GM10248 (cell line): ENCODE data around the gene AURKB.

Experiments used
- CTCF ChIA-PET: fragments of 300-600 bp; sonication (Branson Sonifier 250); formaldehyde crosslinking; extraction: SDS; loops from one replicate; lab custom pipeline; 2021; ENCODE audit warnings: antibody characterized with exemption; lab: Yijun Ruan, JAX
- POLR2A ChIA-PET: fragments of 350-650 bp; sonication (Branson Sonifier 250); formaldehyde crosslinking; extraction: SDS; loops from one replicate; lab custom pipeline; 2020; ENCODE audit warnings: antibody characterized with exemption; lab: Yijun Ruan, JAX
- DNase-seq: peaks from one replicate; pipeline ENCODE4 v3.0.0; 2012; ENCODE audit errors: extremely low spot score
- TF ChIP-seq, protein P1 (sequence below): IDR thresholded peaks from 2 replicates; pipeline ENCODE4 v1.5.1; 2012; ENCODE audit warnings: mild to moderate bottlenecking, low read depth; ENCODE audit errors: extremely low read depth, missing control alignments, control extremely low read depth

AURKB gene

DNA sequence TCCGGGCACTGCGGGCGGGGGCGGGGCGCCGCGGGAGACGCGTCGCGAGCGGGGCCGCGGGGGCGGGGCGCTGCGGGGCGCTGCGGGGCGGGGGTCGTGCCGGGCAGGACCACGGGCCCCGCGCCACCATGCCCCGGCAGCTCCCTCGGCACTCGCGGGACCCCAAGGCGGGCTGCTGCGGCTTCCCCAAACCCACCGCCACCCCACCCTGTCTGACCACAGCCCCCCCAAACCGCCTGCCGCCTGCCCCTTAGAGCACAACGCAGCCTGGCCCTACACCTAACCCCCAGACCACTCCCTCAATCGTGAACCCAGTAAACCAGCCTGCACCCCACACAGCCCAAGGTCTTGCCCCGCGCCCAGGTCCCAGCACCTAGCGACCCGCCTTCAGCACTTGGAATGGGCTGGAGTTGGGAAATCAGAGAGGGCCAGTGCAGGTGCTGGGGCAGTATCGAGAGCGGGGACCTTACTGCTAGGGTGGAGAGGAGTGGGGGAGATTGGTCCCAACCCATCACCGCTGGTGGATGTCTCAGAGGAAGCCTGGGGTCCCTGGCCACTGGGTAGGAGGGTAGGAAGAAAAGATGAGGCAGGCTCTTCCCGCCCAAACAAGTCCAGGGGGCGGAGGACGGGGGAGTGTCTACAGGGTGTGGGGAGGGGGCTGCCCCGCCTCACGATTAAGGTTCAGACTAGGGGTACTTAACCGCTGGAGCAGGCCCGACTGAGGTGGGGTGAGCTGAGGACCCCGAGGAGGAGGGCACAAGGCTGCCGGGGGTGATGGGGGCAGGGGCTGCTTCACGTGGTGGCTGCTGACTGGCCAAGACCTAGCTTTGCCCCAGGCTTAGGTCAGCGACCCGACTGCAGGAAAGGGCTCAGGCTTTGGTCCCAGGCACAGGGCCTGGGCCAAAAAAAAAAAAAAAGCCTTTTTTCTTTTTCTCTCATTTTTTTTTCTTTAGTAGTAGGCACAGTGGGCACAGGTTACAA, 47.1 kb downstream of the AURKB start:
- POLR2A ChIA-PET, result interaction anchor here (0.5 to 2.2 kb wide), 2 partner anchors 10 to 214 kb away, joined by 3 to 16 read pairs; partner anchors contain the start of gene KRABD2
- CTCF ChIA-PET, result interaction anchor here (1.1 to 1.9 kb wide), 2 partner anchors 43 to 89 kb away, joined by 3 to 4 read pairs; no protein-coding TSS in a partner anchor
- no peak for DNase-seq
- TF ChIP-seq, protein P1, sequence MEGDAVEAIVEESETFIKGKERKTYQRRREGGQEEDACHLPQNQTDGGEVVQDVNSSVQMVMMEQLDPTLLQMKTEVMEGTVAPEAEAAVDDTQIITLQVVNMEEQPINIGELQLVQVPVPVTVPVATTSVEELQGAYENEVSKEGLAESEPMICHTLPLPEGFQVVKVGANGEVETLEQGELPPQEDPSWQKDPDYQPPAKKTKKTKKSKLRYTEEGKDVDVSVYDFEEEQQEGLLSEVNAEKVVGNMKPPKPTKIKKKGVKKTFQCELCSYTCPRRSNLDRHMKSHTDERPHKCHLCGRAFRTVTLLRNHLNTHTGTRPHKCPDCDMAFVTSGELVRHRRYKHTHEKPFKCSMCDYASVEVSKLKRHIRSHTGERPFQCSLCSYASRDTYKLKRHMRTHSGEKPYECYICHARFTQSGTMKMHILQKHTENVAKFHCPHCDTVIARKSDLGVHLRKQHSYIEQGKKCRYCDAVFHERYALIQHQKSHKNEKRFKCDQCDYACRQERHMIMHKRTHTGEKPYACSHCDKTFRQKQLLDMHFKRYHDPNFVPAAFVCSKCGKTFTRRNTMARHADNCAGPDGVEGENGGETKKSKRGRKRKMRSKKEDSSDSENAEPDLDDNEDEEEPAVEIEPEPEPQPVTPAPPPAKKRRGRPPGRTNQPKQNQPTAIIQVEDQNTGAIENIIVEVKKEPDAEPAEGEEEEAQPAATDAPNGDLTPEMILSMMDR, result no peak

DNA sequence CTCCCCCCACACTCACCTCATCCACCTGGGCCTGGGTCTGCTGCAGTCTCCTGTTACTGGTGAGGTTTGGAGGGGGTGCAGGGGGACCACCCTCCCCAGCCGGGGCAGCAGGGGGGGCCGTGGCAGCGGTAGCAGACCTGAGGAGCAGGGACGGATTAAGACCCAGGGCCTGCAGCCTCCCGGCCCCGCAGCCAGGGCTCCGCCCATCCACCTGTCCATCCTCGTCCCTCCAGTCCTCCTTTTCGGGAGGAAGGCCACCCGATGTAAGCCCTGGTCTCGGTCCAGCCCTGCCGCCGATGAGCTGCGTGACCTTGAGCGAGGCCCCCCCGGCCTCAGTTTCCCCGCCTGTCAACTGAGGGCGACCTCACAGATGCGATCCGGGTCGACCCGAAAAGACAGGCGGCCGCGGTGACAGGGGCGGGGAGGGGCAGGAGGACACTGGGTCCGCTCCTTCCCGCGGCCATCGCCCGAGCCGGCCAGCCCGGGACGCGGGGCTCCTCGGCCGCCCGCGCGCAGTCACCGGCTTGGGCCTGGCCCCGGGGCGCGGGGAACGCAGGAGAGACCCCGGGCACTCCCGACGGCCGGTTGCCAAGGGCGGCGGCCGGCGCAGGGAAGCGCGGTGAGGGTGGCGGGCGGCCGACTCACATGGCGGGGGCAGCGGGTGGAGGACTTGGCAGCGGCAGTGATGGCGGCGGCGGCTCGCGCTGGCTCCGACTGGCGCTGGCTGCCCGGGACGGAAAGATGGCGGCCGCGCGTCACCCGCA, 48.0 kb downstream of the AURKB start, which contains the start of gene VAMP2:
Gene VAMP2 (minus strand): TSS at position 716 of the 764 bp plus-strand sequence. CDS start 69 bp downstream, at position 647.
- CTCF ChIA-PET, result interaction anchor here (1.9 kb wide), 1 partner anchor 42 kb away, joined by 4 read pairs; no protein-coding TSS in a partner anchor
- POLR2A ChIA-PET, result interaction anchor here (2.2 kb wide), 1 partner anchor 10 kb away, joined by 16 read pairs; no protein-coding TSS in a partner anchor
- TF ChIP-seq, protein P1, result no peak
- peak; percentile 81 for DNase-seq

DNA sequence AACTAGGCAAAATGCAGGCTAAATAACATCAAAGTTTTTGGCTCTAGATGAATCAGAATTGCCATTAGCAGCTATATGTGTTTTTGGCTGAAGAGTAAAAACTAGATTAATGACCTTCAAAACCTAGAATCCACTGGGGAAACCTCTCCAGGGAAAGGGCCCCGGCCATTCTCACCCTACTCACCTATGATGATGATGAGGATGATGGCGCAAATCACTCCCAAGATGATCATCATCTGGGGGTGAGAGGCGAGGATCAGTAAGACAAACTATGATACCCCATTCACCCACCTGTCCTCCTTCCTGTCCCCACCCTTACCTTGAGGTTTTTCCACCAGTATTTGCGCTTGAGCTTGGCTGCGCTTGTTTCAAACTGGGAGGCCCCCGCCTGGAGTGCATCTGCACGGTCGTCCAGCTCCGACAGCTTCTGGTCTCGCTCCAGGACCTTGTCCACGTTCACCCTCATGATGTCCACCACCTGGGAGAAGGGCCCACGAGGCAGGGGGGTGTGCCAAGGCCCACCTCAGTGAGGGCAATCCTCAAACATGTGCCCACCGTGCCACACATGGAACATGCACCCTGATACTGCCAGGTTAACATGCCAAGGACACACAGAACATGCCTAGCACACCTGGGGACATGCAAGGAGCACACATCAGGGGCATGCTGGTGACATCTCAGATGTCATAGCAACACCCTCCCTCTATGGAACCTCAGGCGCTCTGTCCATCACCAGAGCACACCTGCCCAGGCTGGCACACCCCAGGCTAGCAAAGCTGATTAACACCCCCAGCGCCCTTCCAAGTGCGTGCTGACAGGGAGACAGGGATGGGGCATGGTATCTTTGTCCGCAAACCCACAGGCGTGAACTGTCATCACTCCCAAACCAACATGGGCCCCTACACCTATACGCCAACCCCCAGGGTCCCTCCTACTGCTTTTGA, 48.8 kb downstream of the AURKB start:
- DNase-seq, result no peak
- POLR2A ChIA-PET, result interaction anchor here (1.5 to 1.9 kb wide), 2 partner anchors 10 to 12 kb away, joined by 4 to 6 read pairs; no protein-coding TSS in a partner anchor
- TF ChIP-seq, protein P1, result no peak
- CTCF ChIA-PET, result interaction anchor here (0.6 to 1.9 kb wide), 5 partner anchors 8 to 41 kb away, joined by 3 to 4 read pairs (median 3); no protein-coding TSS in a partner anchor

DNA sequence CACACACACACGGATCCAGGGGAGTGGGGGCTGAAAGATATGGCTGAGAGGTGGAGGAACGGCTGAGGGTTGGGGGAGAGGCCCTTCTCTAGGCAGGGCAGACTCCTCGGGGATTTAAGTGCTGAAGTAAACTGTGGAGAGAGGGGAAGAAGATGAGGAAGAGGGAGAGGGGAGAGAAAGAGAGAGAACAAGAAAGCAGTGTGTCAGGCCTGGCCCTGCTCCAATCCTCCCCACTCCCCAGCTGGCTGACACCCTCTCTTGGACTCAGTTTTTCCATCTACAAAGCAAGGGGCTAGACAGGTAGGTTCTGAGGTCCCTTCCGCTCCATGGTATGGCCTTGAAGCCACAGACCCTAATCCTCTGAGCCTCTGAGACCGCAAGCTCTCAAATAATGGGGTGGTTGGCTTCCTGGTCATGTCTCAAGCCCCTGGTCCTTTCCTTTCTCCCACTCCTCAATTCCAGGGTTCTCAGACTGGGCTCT, 49.6 kb downstream of the AURKB start:
- DNase-seq, result no peak
- ChIA-PET POLR2A (interaction anchor here (1.5 to 1.9 kb wide), 2 partner anchors 11 to 13 kb away, joined by 4 to 6 read pairs; no protein-coding TSS in a partner anchor), CTCF (interaction anchor here (0.7 to 3.7 kb wide), 7 partner anchors 9 to 41 kb away, joined by 3 to 13 read pairs (median 4); partner anchors contain the start of gene BORCS6)
- TF ChIP-seq, protein P1, result no peak

DNA sequence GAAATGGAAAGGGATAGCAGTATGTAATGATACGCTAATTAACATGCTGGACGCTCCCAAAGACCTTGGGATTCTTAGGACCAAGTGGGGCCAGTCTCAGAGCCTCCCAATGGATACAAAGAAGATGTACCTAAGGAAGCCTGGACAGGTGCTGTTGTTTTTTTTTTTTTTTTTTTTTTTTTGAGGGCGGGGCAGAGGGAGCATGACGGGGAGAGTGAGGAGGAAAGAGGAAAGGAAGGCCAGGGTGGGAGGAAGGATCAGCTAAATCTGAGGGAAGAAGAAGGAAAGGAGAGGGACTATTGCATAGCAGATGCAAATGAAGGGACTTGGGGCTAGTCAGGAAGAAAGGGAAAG, 50.2 kb downstream of the AURKB start:
- TF ChIP-seq, protein P1, result no peak
- ChIA-PET CTCF (interaction anchor here (1.4 to 3.7 kb wide), 3 partner anchors 23 to 41 kb away, joined by 5 to 13 read pairs (median 5); partner anchors contain the start of gene BORCS6), POLR2A (interaction anchor here (1.9 kb wide), 1 partner anchor 13 kb away, joined by 6 read pairs; no protein-coding TSS in a partner anchor)
- DNase-seq, result no peak
